ENCODE measurements around the gene DMPK. TPM values are rescaled to one million over a fixed set of nuclear protein-coding genes. Genes with fewer than 3 reads are reported as not detected.
A peak's percentile ranks its signal among the peaks of the same experiment; 100 is the strongest.
"Not testable (repeated sequence)": the region's sequence is repeated elsewhere in the genome, so short reads cannot be mapped to it uniquely, and the experiment has no call there.

The DMPK gene
- total RNA-seq, 1 donor from 2014 or later, result 16.9 TPM

- Mint-ChIP-seq H3K36me3 (ENCODE audit: low read depth) (no peaks in the 10 kb centered on the region), H3K9me3 (no peaks in the 10 kb centered on the region)
- intact Hi-C loops (cut with micrococcal nuclease), result no loop called here
These were observed 22.1 kb upstream of the DMPK start for GRCh38 chr19:45804140-45804958.

GRCh38 chr19:45801603-45802175 lies 19.4 kb upstream of the DMPK start:
- DNase-seq, result no peak
- Mint-ChIP-seq H3K9me3 (no peaks in the 10 kb centered on the region), H3K4me1 (peaks cover 8% of the 10 kb centered on the region), H3K4me3 (no peak overlapping the region), H3K27me3 (peaks cover 46% of the 10 kb centered on the region), H3K36me3 (ENCODE audit: low read depth) (no peaks in the 10 kb centered on the region), H3K27ac (no peak overlapping the region)
- intact Hi-C loops (cut with micrococcal nuclease), result no loop called here

More at GRCh38 chr19:45804140-45804958, 22.1 kb upstream of the DMPK start:
- Mint-ChIP-seq H3K27ac (no peak overlapping the region), H3K27me3 (peaks cover 27% of the 10 kb centered on the region), H3K4me1 (peaks cover 4% of the 10 kb centered on the region), H3K4me3 (no peak overlapping the region)
- DNase-seq, result no peak

GRCh38 chr19:45800070-45800553 lies 17.8 kb upstream of the DMPK start:
- H3K9me3 Mint-ChIP-seq, result no peaks in the 10 kb centered on the region
- H3K27ac Mint-ChIP-seq, result no peak overlapping the region
- peaks cover 6% of the 10 kb centered on the region for H3K4me1 Mint-ChIP-seq
- peaks cover 54% of the 10 kb centered on the region for H3K27me3 Mint-ChIP-seq
- no peak overlapping the region for H3K4me3 Mint-ChIP-seq
- DNase-seq, result no peak
- H3K36me3 Mint-ChIP-seq (ENCODE audit: low read depth), result no peaks in the 10 kb centered on the region
- intact Hi-C loops (cut with micrococcal nuclease), result no loop called here

GRCh38 chr19:45799541-45799940 lies 17.3 kb upstream of the DMPK start:
- intact Hi-C loops (cut with micrococcal nuclease), result loop anchor here (1.0 kb wide), 1 partner anchor 29 kb away; no protein-coding TSS in a partner anchor
- DNase-seq; H3K27ac Mint-ChIP-seq; H3K4me3 Mint-ChIP-seq; H3K9me3 Mint-ChIP-seq; H3K36me3 Mint-ChIP-seq (ENCODE audit: low read depth): not testable (repeated sequence)
- Mint-ChIP-seq H3K27me3 (peaks cover 59% of the 10 kb centered on the region), H3K4me1 (peaks cover 11% of the 10 kb centered on the region)

- no peaks in the 10 kb centered on the region for H3K9me3 Mint-ChIP-seq
- intact Hi-C loops (cut with micrococcal nuclease), result loop anchor here (1.0 kb wide), 1 partner anchor 29 kb away; no protein-coding TSS in a partner anchor
- DNase-seq, result peak; percentile 89
- H3K27me3 Mint-ChIP-seq, result peaks cover 62% of the 10 kb centered on the region
- no peak overlapping the region for H3K4me3 Mint-ChIP-seq
- no peak overlapping the region for H3K27ac Mint-ChIP-seq
- H3K36me3 Mint-ChIP-seq (ENCODE audit: low read depth), result peaks cover 1% of the 10 kb centered on the region
- peaks cover 11% of the 10 kb centered on the region for H3K4me1 Mint-ChIP-seq
These were observed 16.8 kb upstream of the DMPK start for GRCh38 chr19:45798995-45799517.

GRCh38 chr19:45794627-45795026 lies 12.3 kb upstream of the DMPK start:
- Mint-ChIP-seq H3K4me1 (peaks cover 38% of the 10 kb centered on the region), H3K36me3 (ENCODE audit: low read depth) (peaks cover 20% of the 10 kb centered on the region), H3K9me3 (no peaks in the 10 kb centered on the region), H3K27me3 (peaks cover 58% of the 10 kb centered on the region), H3K4me3 (peak overlapping the region; percentile 16), H3K27ac (peak overlapping the region; percentile 73)
- intact Hi-C loops (cut with micrococcal nuclease), result no loop called here
- DNase-seq, result no peak

GRCh38 chr19:45793876-45794275 lies 11.6 kb upstream of the DMPK start:
- Mint-ChIP-seq H3K27me3 (peaks cover 60% of the 10 kb centered on the region), H3K36me3 (ENCODE audit: low read depth) (peaks cover 28% of the 10 kb centered on the region), H3K4me3 (peak overlapping the region; percentile 21), H3K9me3 (no peaks in the 10 kb centered on the region), H3K27ac (peak overlapping the region; percentile 71), H3K4me1 (peaks cover 34% of the 10 kb centered on the region)
- intact Hi-C loops (cut with micrococcal nuclease), result loop anchor here (2.0 kb wide), 1 partner anchor 201 kb away; the partner anchor contains the start of gene CCDC61
- DNase-seq, result no peak

- Mint-ChIP-seq H3K36me3 (ENCODE audit: low read depth) (peaks cover 35% of the 10 kb centered on the region), H3K27me3 (peaks cover 62% of the 10 kb centered on the region), H3K4me1 (peaks cover 32% of the 10 kb centered on the region), H3K27ac (peak overlapping the region; percentile 89), H3K9me3 (no peaks in the 10 kb centered on the region), H3K4me3 (peak overlapping the region; percentile 52)
- no peak for DNase-seq
- intact Hi-C loops (cut with micrococcal nuclease), result loop anchor here (2.0 kb wide), 1 partner anchor 202 kb away; the partner anchor contains the start of gene CCDC61
These were observed 10.9 kb upstream of the DMPK start for GRCh38 chr19:45793178-45793564.

GRCh38 chr19:45792470-45793177 lies 10.3 kb upstream of the DMPK start, which contains the start of gene DMWD:
Gene DMWD (minus strand): TSS chr19:45792845. CDS start chr19:45792756, 89 bp downstream.
- H3K27ac Mint-ChIP-seq, result peak within 1 kb of the TSS; percentile 89
- H3K9me3 Mint-ChIP-seq, result no peaks in the 10 kb centered on the region
- peaks cover 32% of the 10 kb centered on the region for H3K4me1 Mint-ChIP-seq
- H3K4me3 Mint-ChIP-seq, result peak within 1 kb of the TSS; percentile 90
- peak; percentile 100 for DNase-seq
- H3K27me3 Mint-ChIP-seq, result peaks cover 61% of the 10 kb centered on the region
- intact Hi-C loops (cut with micrococcal nuclease), result loop anchor here (1.0 to 2.0 kb wide), 3 partner anchors 13 to 202 kb away; partner anchors contain the start of gene CCDC61
- H3K36me3 Mint-ChIP-seq (ENCODE audit: low read depth), result peaks cover 40% of the 10 kb centered on the region

- peaks cover 32% of the 10 kb centered on the region for H3K4me1 Mint-ChIP-seq
- peaks cover 61% of the 10 kb centered on the region for H3K27me3 Mint-ChIP-seq
- intact Hi-C loops (cut with micrococcal nuclease), result loop anchor here (1.0 to 2.0 kb wide), 3 partner anchors 13 to 203 kb away; partner anchors contain the start of gene CCDC61
- no peak for DNase-seq
- peaks cover 47% of the 10 kb centered on the region for H3K36me3 Mint-ChIP-seq (ENCODE audit: low read depth)
- peak overlapping the region; percentile 90 for H3K4me3 Mint-ChIP-seq
- peak overlapping the region; percentile 78 for H3K27ac Mint-ChIP-seq
- no peaks in the 10 kb centered on the region for H3K9me3 Mint-ChIP-seq
These were observed 9.6 kb upstream of the DMPK start for GRCh38 chr19:45791744-45792469.

- Mint-ChIP-seq H3K36me3 (ENCODE audit: low read depth) (peaks cover 53% of the 10 kb centered on the region), H3K27me3 (peaks cover 51% of the 10 kb centered on the region), H3K4me3 (peak overlapping the region; percentile 90), H3K9me3 (no peaks in the 10 kb centered on the region), H3K4me1 (peaks cover 32% of the 10 kb centered on the region), H3K27ac (peak overlapping the region; percentile 80)
- intact Hi-C loops (cut with micrococcal nuclease), result no loop called here
- peak; percentile 88 for DNase-seq
These were observed 8.7 kb upstream of the DMPK start for GRCh38 chr19:45790942-45791341.

GRCh38 chr19:45789035-45789786 lies 6.9 kb upstream of the DMPK start:
- H3K9me3 Mint-ChIP-seq, result no peaks in the 10 kb centered on the region
- peaks cover 27% of the 10 kb centered on the region for H3K4me1 Mint-ChIP-seq
- H3K27me3 Mint-ChIP-seq, result peaks cover 39% of the 10 kb centered on the region
- peaks cover 54% of the 10 kb centered on the region for H3K36me3 Mint-ChIP-seq (ENCODE audit: low read depth)
- no peak for DNase-seq
- intact Hi-C loops (cut with micrococcal nuclease), result no loop called here
- H3K27ac Mint-ChIP-seq, result no peak overlapping the region
- no peak overlapping the region for H3K4me3 Mint-ChIP-seq
